Measurements from ENCODE around the gene WIPI1. TPM values are rescaled to one million over a fixed set of nuclear protein-coding genes. Genes with fewer than 3 reads are reported as not detected.

WIPI1 gene
- polyA plus RNA-seq, 1 donor (not counting 4 experiments of a cell fraction or from before 2014, with no cell fraction given): 49.4 TPM

GRCh38 chr17:68449021-68449739 lies 8.1 kb downstream of the WIPI1 start:
- H2AFZ ChIP-seq (ENCODE audit: control insufficient read depth, low read length): no peak overlapping the region
- peaks cover 7% of the 10 kb centered on the region for H3K4me1 ChIP-seq (ENCODE audit: control insufficient read depth, extremely low read depth, insufficient read depth, low read length)
- no peaks in the 10 kb centered on the region for H3K9me3 ChIP-seq (ENCODE audit: control insufficient read depth, low read depth, low read length)
- dilution Hi-C loops (cut with MboI; ENCODE audit: extremely low pct_ligation_motif_present, low sequenced_read_pairs): no loop called here
- no peaks in the 10 kb centered on the region for H3K27me3 ChIP-seq (ENCODE audit: control insufficient read depth, extremely low read depth, insufficient read depth, low read length)
- H3K27ac ChIP-seq (ENCODE audit: control insufficient read depth, insufficient read depth, low read length): no peak overlapping the region
- no peak overlapping the region for H3K4me3 ChIP-seq (ENCODE audit: control insufficient read depth in 2 of 3, extremely low read depth in 1 of 3, insufficient read depth in 2 of 3, low read depth in 1 of 3, low read length in 3 of 3)
- no peak overlapping the region for H3K9ac ChIP-seq (ENCODE audit: control insufficient read depth, extremely low read depth, insufficient read depth, low read length)
- FAIRE-seq: no peak
- no peak for DNase-seq (ENCODE audit: low read depth, low spot score)
- H4K20me1 ChIP-seq (ENCODE audit: control insufficient read depth, extremely low read depth, insufficient read depth, low read length): no peaks in the 10 kb centered on the region
- no peak for TF ChIP-seq EZH2 (IDR thresholded peaks at IDR 0.05; ENCODE audit: low read length)
- no peak for TF ChIP-seq CTCF (optimal IDR thresholded peaks at IDR 0.05 in 1 of 3, IDR thresholded peaks at IDR 0.05 in 1 of 3, conservative IDR thresholded peaks at IDR 0.05 in 1 of 3; ENCODE audit: extremely low read depth in 1 of 3, insufficient read depth in 2 of 3, low read length in 3 of 3)
- H3K9me1 ChIP-seq (ENCODE audit: control insufficient read depth, extremely low read depth, insufficient read depth, low read length): no peaks in the 10 kb centered on the region
- H3K79me2 ChIP-seq (ENCODE audit: control insufficient read depth, insufficient read depth, low read length): peaks cover 2% of the 10 kb centered on the region
- peaks cover 7 to 36% of the 10 kb centered on the region in 2 experiments for H3K36me3 ChIP-seq (ENCODE audit: control insufficient read depth in 2 of 2, extremely low read depth in 1 of 2, insufficient read depth in 2 of 2, low read length in 2 of 2)
- no peak overlapping the region for H3K4me2 ChIP-seq (ENCODE audit: control insufficient read depth, extremely low read depth, insufficient read depth, low read depth, low read length)

DNA sequence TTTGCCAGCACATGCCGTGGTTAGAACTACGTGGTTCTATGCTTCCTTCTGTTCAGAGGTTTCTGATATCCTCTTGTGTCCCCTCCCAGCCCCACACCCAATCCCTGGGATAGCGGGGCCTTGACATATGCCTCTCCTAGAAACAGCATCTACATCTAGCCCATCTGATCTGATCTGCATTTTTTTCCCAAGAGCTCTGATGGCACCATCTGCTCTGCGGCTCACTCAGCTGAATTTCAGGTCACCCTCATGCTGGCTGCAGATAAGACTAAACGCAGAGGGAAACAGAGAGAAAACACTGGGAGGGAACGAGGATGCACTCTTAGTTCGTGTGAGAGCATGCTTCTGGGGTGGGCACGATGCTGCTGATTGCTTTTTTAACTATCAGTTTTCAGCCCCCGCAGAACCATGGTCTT lies 10.7 kb downstream of the WIPI1 start:
- no peaks in the 10 kb centered on the region for H3K9me1 ChIP-seq (ENCODE audit: control insufficient read depth, extremely low read depth, insufficient read depth, low read length)
- H3K36me3 ChIP-seq (ENCODE audit: control insufficient read depth in 2 of 2, extremely low read depth in 1 of 2, insufficient read depth in 2 of 2, low read length in 2 of 2): peaks cover 7 to 40% of the 10 kb centered on the region in 2 experiments

More for the DNA sequence above, 10.7 kb downstream of the WIPI1 start:
- no peak overlapping the region for H3K4me2 ChIP-seq (ENCODE audit: control insufficient read depth, extremely low read depth, insufficient read depth, low read depth, low read length)
- FAIRE-seq: no peak
- no peak for DNase-seq (ENCODE audit: low read depth, low spot score)
- no peak overlapping the region for H2AFZ ChIP-seq (ENCODE audit: control insufficient read depth, low read length)
- no peak for TF ChIP-seq EZH2 (IDR thresholded peaks at IDR 0.05; ENCODE audit: low read length)
- TF ChIP-seq CTCF (optimal IDR thresholded peaks at IDR 0.05 in 1 of 3, IDR thresholded peaks at IDR 0.05 in 1 of 3, conservative IDR thresholded peaks at IDR 0.05 in 1 of 3; ENCODE audit: extremely low read depth in 1 of 3, insufficient read depth in 2 of 3, low read length in 3 of 3): no peak
- no peaks in the 10 kb centered on the region for H3K27me3 ChIP-seq (ENCODE audit: control insufficient read depth, extremely low read depth, insufficient read depth, low read length)
- no peak overlapping the region for H3K4me3 ChIP-seq (ENCODE audit: control insufficient read depth in 2 of 3, extremely low read depth in 1 of 3, insufficient read depth in 2 of 3, low read depth in 1 of 3, low read length in 3 of 3)
- no peak overlapping the region for H3K9ac ChIP-seq (ENCODE audit: control insufficient read depth, extremely low read depth, insufficient read depth, low read length)
- dilution Hi-C loops (cut with MboI; ENCODE audit: extremely low pct_ligation_motif_present, low sequenced_read_pairs): no loop called here
- no peaks in the 10 kb centered on the region for H3K79me2 ChIP-seq (ENCODE audit: control insufficient read depth, insufficient read depth, low read length)
- H3K9me3 ChIP-seq (ENCODE audit: control insufficient read depth, low read depth, low read length): no peaks in the 10 kb centered on the region
- no peak overlapping the region for H3K27ac ChIP-seq (ENCODE audit: control insufficient read depth, insufficient read depth, low read length)
- no peaks in the 10 kb centered on the region for H3K4me1 ChIP-seq (ENCODE audit: control insufficient read depth, extremely low read depth, insufficient read depth, low read length)
- no peaks in the 10 kb centered on the region for H4K20me1 ChIP-seq (ENCODE audit: control insufficient read depth, extremely low read depth, insufficient read depth, low read length)

Measured in keratinocyte (primary cell).